ENCODE measurements around the gene MAGEA2. TPM values are rescaled to one million over a fixed set of nuclear protein-coding genes. Genes with fewer than 3 reads are reported as not detected.

The MAGEA2 gene
- total RNA-seq = not detected in 2 replicates

GRCh38 chrX:152753686-152754650 is at the start of gene MAGEA2:
Gene MAGEA2 (minus strand): TSS chrX:152753842. CDS start chrX:152751363, 2,479 bp downstream.

GRCh38 chrX:152769549-152770289 is 16.1 kb upstream of the MAGEA2 start, which contains the start of gene MAGEA6:
Gene MAGEA6 (minus strand): TSS chrX:152769689. CDS start chrX:152767650, 2,039 bp downstream.

GRCh38 chrX:152758918-152759317 is 5.3 kb upstream of the MAGEA2 start, which contains the start of gene CSAG3:
Gene CSAG3 (plus strand): TSS chrX:152759218.

GRCh38 chrX:152733261-152733975 is 20.2 kb downstream of the MAGEA2 start, which contains the start of the genes CSAG1 and MAGEA12:
Gene CSAG1 (minus strand): TSS chrX:152733721. CDS start chrX:152732460, 1,261 bp downstream.
Gene MAGEA12 (plus strand): TSS chrX:152733757. CDS start chrX:152736162, 2,405 bp downstream.

GRCh38 chrX:152713815-152714787 is 39.5 kb downstream of the MAGEA2 start, which contains the start of gene MAGEA2B:
Gene MAGEA2B (plus strand): TSS chrX:152714628. CDS start chrX:152717107, 2,479 bp downstream.

GRCh38 chrX:152709173-152709572 is 44.5 kb downstream of the MAGEA2 start, which contains the start of gene CSAG2:
Gene CSAG2 (minus strand): TSS chrX:152709273. CDS start chrX:152709112, 161 bp downstream.

Other genes with a start within 250 kb of the MAGEA2 start
- gene GABRQ, start 115.9 kb downstream of the MAGEA2 start, total RNA-seq = under 0.01 and 0.17 TPM in 2 replicates
- not detected in 2 replicates for gene MAGEA3, start 55.0 kb downstream of the MAGEA2 start, total RNA-seq
- not detected in 2 replicates for gene CSAG2, start 44.6 kb downstream of the MAGEA2 start, total RNA-seq
- not detected in 2 replicates for gene MAGEA2B, start 39.2 kb downstream of the MAGEA2 start, total RNA-seq
- not detected in 2 replicates for gene CSAG1, start 20.1 kb downstream of the MAGEA2 start, total RNA-seq
- gene MAGEA12, start 20.1 kb downstream of the MAGEA2 start, total RNA-seq = not detected in 2 replicates
- gene CSAG3, start 5.4 kb upstream of the MAGEA2 start, total RNA-seq = not detected in 2 replicates
- not detected in 2 replicates for gene MAGEA6, start 15.8 kb upstream of the MAGEA2 start, total RNA-seq
- gene CETN2, start 76.9 kb upstream of the MAGEA2 start, total RNA-seq = 47.1 and 54.7 TPM in 2 replicates
- 14.9 and 22.4 TPM in 2 replicates for gene NSDHL, start 77.2 kb upstream of the MAGEA2 start, total RNA-seq
- 1.3 and 1.5 TPM in 2 replicates for gene ZNF185, start 144.2 kb upstream of the MAGEA2 start, total RNA-seq
- not detected in 2 replicates for gene PNMA5, start 240.3 kb upstream of the MAGEA2 start, total RNA-seq

Data from smooth muscle cell of trachea (primary cell).